Cardiac septum (tissue), 1 donor: ENCODE measurements around the gene PHACTR3. TPM values are rescaled to one million over a fixed set of nuclear protein-coding genes. Genes with fewer than 3 reads are reported as not detected.

Experiments
- DNase-seq: peaks from one replicate; pipeline ENCODE4 v3.0.0-alpha.2; 2020; ENCODE audit warnings: low spot score
- intact Hi-C: fragments of 100-400 bp; cut with DNase I; formaldehyde crosslinking; loops from one replicate; pipeline ENCODE4 v1.14.0; 2022
- total RNA-seq: library from RNA; stranded (reverse); fragmentation: NEBNext Ultra II Directional; extraction: Animal tissue kit (Norgen Biotek cat#: 25700); gene quantifications from one replicate; pipeline ENCODE4 v1.2.1, GENCODE V29; 2021
- donor health status: DM: no; HTN: no; CAD: no.

The PHACTR3 gene
- total RNA-seq, 1 donor from 2014 or later, result 0.54 TPM

- intact Hi-C loops, result no loop called here
- peak; percentile 57 for DNase-seq
These were observed 19.9 kb upstream of the PHACTR3 start for GRCh38 chr20:59584278-59584925.

GRCh38 chr20:59585714-59586409 is 18.5 kb upstream of the PHACTR3 start:
- intact Hi-C loops, result no loop called here
- peak; percentile 49 for DNase-seq

- intact Hi-C loops, result no loop called here
- DNase-seq, result peak; percentile 62
These were observed 17.7 kb upstream of the PHACTR3 start for GRCh38 chr20:59586613-59587012.

GRCh38 chr20:59587570-59587969 is 16.8 kb upstream of the PHACTR3 start:
- intact Hi-C loops, result no loop called here
- peak; percentile 38 for DNase-seq

- intact Hi-C loops, result no loop called here
- DNase-seq, result peak; percentile 58
These were observed 16.0 kb upstream of the PHACTR3 start for GRCh38 chr20:59588236-59588855.

- intact Hi-C loops, result no loop called here
- peak; percentile 22 for DNase-seq
These were observed 15.2 kb upstream of the PHACTR3 start for GRCh38 chr20:59589086-59589684.

- intact Hi-C loops, result loop anchor here (10.0 kb wide), 1 partner anchor 254 kb away; no protein-coding TSS in a partner anchor
- peak; percentile 46 for DNase-seq
These were observed 13.3 kb upstream of the PHACTR3 start for GRCh38 chr20:59591061-59591460.

GRCh38 chr20:59596690-59597089 is 7.7 kb upstream of the PHACTR3 start:
- intact Hi-C loops, result loop anchor here (10.0 kb wide), 1 partner anchor 248 kb away; no protein-coding TSS in a partner anchor

GRCh38 chr20:59597240-59597639 is 7.1 kb upstream of the PHACTR3 start:
- no peak for DNase-seq
- intact Hi-C loops, result loop anchor here (10.0 kb wide), 1 partner anchor 248 kb away; no protein-coding TSS in a partner anchor

More at GRCh38 chr20:59596690-59597089, 7.7 kb upstream of the PHACTR3 start:
- DNase-seq, result no peak

GRCh38 chr20:59598625-59599310 is 5.6 kb upstream of the PHACTR3 start:
- no peak for DNase-seq
- intact Hi-C loops, result loop anchor here (2.0 to 10.0 kb wide), 2 partner anchors 152 to 246 kb away; no protein-coding TSS in a partner anchor

- intact Hi-C loops, result loop anchor here (2.0 to 10.0 kb wide), 2 partner anchors 151 to 245 kb away; no protein-coding TSS in a partner anchor
These were observed 4.4 kb upstream of the PHACTR3 start for GRCh38 chr20:59599941-59600340.

GRCh38 chr20:59600472-59600871 is 3.9 kb upstream of the PHACTR3 start:
- intact Hi-C loops, result no loop called here
- no peak for DNase-seq

More at GRCh38 chr20:59599941-59600340, 4.4 kb upstream of the PHACTR3 start:
- DNase-seq, result no peak

- no peak for DNase-seq
These were observed 1.7 kb upstream of the PHACTR3 start for GRCh38 chr20:59602546-59603080.

GRCh38 chr20:59603176-59603575 is 1.2 kb upstream of the PHACTR3 start:
- intact Hi-C loops, result no loop called here

More at GRCh38 chr20:59602546-59603080, 1.7 kb upstream of the PHACTR3 start:
- intact Hi-C loops, result no loop called here

GRCh38 chr20:59604741-59605600 is 631 bp downstream of the PHACTR3 start:
- intact Hi-C loops, result no loop called here

More at GRCh38 chr20:59603176-59603575, 1.2 kb upstream of the PHACTR3 start:
- DNase-seq, result no peak

GRCh38 chr20:59605601-59606364 is 1.4 kb downstream of the PHACTR3 start:
- intact Hi-C loops, result no loop called here
- DNase-seq, result no peak

More at GRCh38 chr20:59604741-59605600, 631 bp downstream of the PHACTR3 start:
- peak; percentile 57 for DNase-seq

- intact Hi-C loops, result no loop called here
- DNase-seq, result no peak
These were observed 2.2 kb downstream of the PHACTR3 start for GRCh38 chr20:59606566-59606965.
